IPS DF 19.7 (cell line): ENCODE results near the gene ARHGEF7.

Experiments
- DNase-seq: peaks from one replicate; pipeline ENCODE4 v3.0.0-alpha.2; 2013; ENCODE audit warnings: low read depth, low spot score

Gene ARHGEF7

DNA sequence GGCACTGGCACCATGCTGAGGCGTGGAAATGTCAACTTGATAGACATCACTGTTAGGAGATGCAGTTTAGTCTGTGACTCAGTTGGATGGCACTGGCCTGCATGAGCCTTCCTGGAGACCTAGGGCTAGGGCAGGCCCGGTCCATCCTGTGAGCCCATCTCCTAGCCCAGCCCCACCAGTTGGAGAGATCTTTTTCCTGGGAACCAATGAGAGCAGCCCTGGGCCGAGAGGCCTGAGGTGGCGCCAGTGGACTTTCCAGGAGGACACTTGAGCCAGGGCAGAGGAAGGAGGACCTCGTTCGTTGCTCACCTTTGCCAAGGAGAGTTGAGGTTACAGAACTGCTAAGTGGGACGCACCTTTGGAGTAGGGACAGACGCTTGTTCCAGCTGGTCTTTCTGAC lies 104.8 kb downstream of the ARHGEF7 start:
- no peak for DNase-seq

- DNase-seq = no peak
Measured at GRCh38 chr13:111225166-111225565, 110.1 kb downstream of the ARHGEF7 start.

GRCh38 chr13:111225810-111226546 lies 110.9 kb downstream of the ARHGEF7 start:
- DNase-seq = no peak

- no peak for DNase-seq
Measured at GRCh38 chr13:111227405-111227804, 112.3 kb downstream of the ARHGEF7 start.

DNA sequence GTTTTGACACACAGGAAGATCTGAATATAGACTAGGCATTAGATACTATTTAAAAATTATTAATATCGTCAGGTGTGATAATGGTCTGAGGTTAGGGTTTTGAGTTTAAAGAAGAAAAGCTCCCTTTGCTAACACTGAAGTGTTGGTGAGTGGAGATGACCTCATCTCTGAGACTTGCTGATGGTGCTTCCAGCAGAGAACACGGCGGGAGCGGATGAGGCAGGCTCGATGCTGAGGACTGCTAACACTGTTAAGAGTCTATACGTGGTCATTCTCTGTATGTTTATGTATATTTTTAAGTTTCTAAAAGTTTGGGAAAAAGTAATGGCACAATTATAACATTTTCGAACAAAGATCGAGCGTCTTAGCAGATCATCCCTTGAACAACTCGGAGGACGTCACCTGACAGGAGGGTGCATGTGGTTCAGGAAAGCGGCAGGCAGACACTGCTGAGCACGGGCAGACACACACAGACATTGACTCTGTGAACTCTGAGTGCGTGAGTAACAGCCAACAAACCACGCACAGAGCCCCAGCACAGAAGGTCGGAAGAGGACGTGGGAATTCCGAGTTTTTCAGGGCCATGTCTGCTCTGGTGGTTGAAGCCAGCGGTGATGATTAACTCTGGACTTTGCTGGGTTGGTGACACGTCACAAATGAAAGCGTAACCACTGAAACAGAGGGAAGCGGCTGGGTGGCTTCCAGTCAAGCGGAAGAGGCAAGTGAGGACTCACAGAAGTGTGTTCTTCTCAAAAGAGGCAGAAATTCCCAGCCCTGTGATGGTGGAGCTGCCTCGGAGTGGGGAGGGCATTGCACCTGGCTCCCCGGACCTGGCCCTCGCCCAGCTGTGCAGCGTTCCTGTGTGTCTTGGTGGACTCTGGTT lies 113.4 kb downstream of the ARHGEF7 start:
- DNase-seq = no peak

GRCh38 chr13:111230385-111230930 lies 115.3 kb downstream of the ARHGEF7 start:
- no peak for DNase-seq

DNA sequence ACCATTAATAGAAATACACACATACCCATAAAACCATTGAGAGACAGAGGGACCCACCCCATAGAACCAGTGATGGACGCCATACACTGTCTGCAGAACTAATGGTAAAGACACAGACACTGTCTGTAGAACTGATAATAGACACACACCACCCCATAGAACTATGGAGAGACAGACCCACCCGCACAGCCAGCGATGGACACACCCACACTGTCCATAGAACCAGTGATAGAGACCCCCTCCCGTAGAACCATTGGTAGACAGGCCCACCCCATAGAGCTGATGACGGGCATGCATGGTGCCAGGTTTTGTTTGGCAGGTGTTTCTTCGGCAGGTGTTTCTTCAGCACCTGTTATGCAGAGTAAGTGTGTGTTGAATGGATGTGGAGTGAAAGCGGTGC lies 117.1 kb downstream of the ARHGEF7 start:
- no peak for DNase-seq

GRCh38 chr13:111233080-111233479 lies 118.0 kb downstream of the ARHGEF7 start:
- no peak for DNase-seq

GRCh38 chr13:111239764-111240670 lies 124.9 kb downstream of the ARHGEF7 start:
- no peak for DNase-seq

DNA sequence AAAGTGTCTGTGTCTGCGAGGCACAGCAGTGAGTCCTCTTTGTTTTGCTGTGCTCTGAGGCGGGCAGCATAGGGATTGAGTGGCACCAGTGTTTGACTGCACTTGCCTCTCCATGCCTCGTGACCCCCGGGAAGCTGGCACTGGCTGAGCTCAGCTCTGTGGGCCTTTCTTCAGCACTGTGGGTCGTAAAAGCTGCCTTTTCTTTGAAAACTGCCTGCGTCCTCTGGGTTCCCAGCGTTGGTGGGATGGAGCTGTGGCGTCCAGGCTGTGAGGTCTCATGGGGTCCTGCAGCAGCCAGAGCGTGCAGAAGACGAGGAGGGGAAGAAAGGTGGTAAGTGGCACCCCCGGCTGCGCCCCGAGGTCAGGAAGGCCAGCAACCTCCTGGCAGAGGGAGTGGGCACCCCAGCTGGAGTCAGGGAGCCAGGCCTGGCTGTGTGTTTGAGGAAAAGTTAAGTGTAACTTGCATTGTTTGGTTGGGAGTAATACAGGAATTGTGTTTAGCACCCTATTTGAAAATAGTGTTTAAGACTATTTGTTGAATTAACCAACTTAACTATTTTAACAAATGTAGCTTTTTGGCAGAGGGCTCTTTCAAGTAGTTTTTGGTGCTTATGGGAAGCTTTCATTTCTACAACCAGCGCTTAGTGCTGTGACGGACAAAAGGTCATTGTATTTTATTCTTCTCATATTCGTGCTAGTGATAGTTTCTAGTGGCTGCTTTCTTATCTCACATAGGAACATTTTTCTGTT lies 126.1 kb downstream of the ARHGEF7 start:
- no peak for DNase-seq

DNA sequence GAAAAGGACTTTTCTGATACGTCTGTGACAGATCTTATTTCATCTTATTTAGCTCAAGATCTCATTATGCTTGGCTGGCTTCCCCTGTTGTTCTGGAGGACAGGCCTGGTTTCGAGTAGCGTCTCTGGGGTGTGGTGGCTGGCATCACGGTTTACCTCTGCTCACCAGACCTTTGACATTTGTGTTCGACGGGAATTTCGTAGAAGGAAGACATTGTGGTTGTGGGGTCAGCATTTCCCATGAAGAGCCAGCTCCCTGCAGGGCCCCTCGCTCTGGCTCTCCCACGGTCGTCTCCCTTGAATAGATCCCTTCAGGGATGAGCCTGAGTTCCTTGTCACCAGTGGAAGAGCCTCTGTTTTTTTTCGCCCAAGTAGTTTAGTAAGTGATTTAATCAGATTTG lies 126.8 kb downstream of the ARHGEF7 start:
- no peak for DNase-seq

GRCh38 chr13:111242585-111242984 lies 127.5 kb downstream of the ARHGEF7 start:
- DNase-seq = no peak

DNA sequence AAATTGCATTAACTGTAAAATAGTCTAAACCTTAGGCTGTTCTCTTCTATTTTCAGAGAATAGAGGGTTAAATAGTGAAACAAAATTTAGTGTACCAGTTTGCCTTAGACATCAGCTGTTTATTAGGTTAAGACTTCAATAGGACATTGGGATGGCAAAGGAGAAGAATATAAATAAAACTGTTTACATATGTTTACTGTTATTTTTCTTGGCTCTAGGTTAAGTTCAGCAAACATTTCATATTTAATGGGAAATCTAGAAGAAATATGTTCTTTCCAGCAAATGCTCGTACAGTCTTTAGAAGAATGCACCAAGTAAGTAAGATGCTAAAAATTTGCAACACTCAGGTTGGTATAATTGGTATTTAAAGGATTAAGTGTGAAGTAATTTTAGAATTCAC lies 128.9 kb downstream of the ARHGEF7 start:
- DNase-seq = no peak

DNA sequence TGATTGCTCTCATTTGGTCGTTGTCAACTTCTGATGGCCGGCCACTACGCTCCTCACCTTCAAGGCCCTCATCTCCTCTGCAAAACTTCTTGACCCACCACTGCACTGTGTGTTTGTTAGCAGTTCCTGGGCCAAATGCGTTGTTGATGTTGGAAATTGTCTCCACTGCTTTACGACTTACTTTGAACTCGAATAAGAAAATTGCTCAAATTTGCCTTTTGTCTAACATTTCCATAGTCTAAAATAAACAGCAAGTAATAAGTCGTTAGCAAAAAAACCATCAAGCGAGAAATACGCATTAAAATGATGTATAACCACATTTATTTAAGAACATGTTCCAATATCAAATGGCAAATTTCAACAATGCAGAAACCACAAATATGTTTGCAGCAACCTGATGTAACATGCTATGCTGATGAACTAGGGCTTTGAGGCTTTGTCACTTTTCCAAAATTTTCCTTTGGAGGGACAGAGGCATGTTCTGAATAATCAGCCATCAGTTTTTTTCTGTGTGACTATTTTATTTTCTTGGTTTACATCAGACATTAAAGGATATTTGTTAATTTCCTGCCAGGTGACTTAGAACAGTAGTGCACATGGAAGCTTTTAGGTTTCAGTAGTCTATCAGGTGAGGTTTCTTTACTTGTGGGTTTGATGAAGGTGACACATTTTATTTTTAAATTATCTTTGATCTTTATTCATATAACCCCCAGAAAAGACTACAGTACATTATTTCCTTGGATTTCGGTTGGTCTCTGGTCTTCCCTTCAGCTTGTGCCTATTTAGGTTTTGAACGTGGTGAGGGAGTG lies 130.7 kb downstream of the ARHGEF7 start:
- DNase-seq = no peak

- DNase-seq = no peak
Measured at GRCh38 chr13:111247552-111247951, 132.4 kb downstream of the ARHGEF7 start.

- DNase-seq = no peak
Measured at GRCh38 chr13:111248822-111249221, 133.7 kb downstream of the ARHGEF7 start.

- no peak for DNase-seq
Measured at GRCh38 chr13:111249637-111250360, 134.7 kb downstream of the ARHGEF7 start.

DNA sequence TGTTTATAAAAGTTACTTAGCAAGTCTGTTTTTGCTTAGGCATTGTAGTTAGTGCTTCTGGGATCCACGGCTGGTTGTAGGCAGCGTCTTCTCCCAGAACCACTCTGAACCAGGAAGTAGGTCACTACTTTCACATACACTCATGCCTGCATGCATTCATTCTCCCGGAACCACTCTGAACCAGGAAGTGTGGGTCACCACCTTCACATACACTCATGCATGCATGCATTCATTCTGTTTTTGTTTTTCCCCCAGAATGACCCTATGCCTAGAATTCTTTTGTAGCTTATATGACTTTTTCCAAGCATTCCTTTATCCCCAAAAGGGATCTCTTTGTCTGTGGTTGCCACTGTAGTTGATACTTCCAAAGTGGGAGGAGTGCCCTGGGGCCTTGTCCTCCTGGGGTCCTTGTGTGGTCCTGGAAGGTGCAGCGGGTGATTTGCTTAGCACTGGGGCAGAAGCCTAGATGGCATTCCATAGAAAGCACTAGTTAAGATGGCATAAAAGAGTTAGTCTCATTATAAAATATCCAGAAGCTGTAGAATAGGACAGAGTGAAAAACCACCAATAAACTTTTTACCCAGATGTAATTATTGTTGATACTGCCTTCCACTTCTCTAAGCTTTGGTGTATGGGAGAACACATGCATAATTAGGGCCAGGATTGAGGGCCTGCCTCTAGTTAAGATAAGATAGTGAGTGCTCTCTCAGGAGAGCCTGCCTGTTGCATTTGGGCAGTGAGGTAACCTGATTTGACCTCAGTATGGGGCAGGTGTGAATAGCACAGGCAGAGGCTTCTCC lies 136.7 kb downstream of the ARHGEF7 start:
- DNase-seq = no peak
